Right lobe of liver (tissue), 6 donors: ENCODE measurements around the gene IL9R. TPM values are rescaled to one million over a fixed set of nuclear protein-coding genes. Genes with fewer than 3 reads are reported as not detected.

Source experiments
- ATAC-seq, 4 donors: fragments of 200-7000 bp; cut with Tn5 transposase; one replicate each; pipeline ENCODE4 v1.9.1; 2020; ENCODE audit warnings: mild to moderate bottlenecking in 4 of 4, moderate library complexity in 4 of 4
- DNase-seq, 3 donors: peaks; one replicate each; pipeline ENCODE4 v3.0.0-alpha.2; 2020
- H3K27ac ChIP-seq, 3 donors: fragments of 200-600 bp; one replicate each; pipeline ENCODE4 v1.8.0; 2022
- H3K27me3 ChIP-seq, 2 donors: fragments of 200-600 bp; one replicate each; pipeline ENCODE4 v1.8.0; 2022
- H3K36me3 ChIP-seq, 4 donors: fragments of 200-600 bp; sonication (generic) in 1 of 4; one replicate each; pipeline versions ENCODE4 v1.5.1 to v1.8.0; 2017 to 2022; ENCODE audit warnings: control low read depth in 1 of 4
- H3K4me1 ChIP-seq, 4 donors: fragments of 200-600 bp; sonication (generic) in 1 of 4; one replicate each; pipeline versions ENCODE4 v1.5.1 to v1.8.0; 2017 to 2022; ENCODE audit warnings: control low read depth in 1 of 4
- H3K4me3 ChIP-seq, 3 donors: fragments of 200-600 bp; one replicate each; pipeline ENCODE4 v1.8.0; 2022
- H3K9me3 ChIP-seq, 4 donors: fragments of 200-600 bp; sonication (generic) in 1 of 4; one replicate each; pipeline versions ENCODE4 v1.5.1 to v1.8.0; 2017 to 2022; ENCODE audit warnings: control low read depth in 1 of 4
- POLR2A ChIP-seq: fragments of 450-650 bp; IDR thresholded peaks from one replicate; pipeline ENCODE4 v1.6.1; 2017; ENCODE audit warnings: antibody characterized with exemption, mild to moderate bottlenecking
- WGBS: methylation state at CpG from one replicate; pipeline ENCODE4 v1.1.6; 2018; ENCODE audit warnings: low coverage, low lambda C conversion rate; ENCODE audit not compliant: insufficient coverage; ENCODE audit errors: missing lambda C conversion rate; 5-methylcytosine and 5-hydroxymethylcytosine counted together
- intact Hi-C, 2 donors: fragments of 100-400 bp; cut with DNase I; formaldehyde crosslinking; loops; one replicate each; pipeline versions ENCODE4 v1.11.2 to v1.14.1; 2022
- total RNA-seq, 6 experiments: library from RNA; depleted of rRNA in 2 of 6; stranded (reverse); fragments of >200 nt in 2 of 6; fragmentation: NEBNext Ultra II Directional in 3 of 6; extraction: Animal tissue kit (Norgen Biotek cat#: 25700) in 3 of 6; gene quantifications; one replicate each; pipeline versions ENCODE4 v1.1.0 to v1.2.4, GENCODE V29; 2016 to 2023
- TF ChIP-seq, protein P1 (sequence below), 4 donors: fragments of 200-600 bp in 3 of 4; fragments of 450-650 bp in 1 of 4; IDR thresholded peaks; one replicate each; pipeline versions ENCODE4 v1.5.1 to v1.8.0; 2016 to 2022; ENCODE audit warnings: antibody characterized with exemption in 4 of 4, mild to moderate bottlenecking in 2 of 4
- donor health status: DM: no; HTN: yes; CAD: no.
- donor health status: DM: no; HTN: no; CAD: no.
- donor health status: DM: no; HTN: no; CAD: no.
- donor health status: DM: no; HTN: yes; CAD: no.
- donor health status: DM: no; HTN: yes; CAD: no.

Gene IL9R
- total RNA-seq, 6 experiments from 2014 or later, result 0.18 to 0.37 (median 0.18) TPM; not detected in 3

- no peaks in the 10 kb centered on the region for H3K27me3 ChIP-seq
- WGBS, result 55% methylated on average over 1 of the region's 1 CpG
- no peak for ATAC-seq
- no peaks in the 10 kb centered on the region for H3K4me1 ChIP-seq
- H3K36me3 ChIP-seq, result no peaks in the 10 kb centered on the region
- no peak overlapping the region for H3K4me3 ChIP-seq
- intact Hi-C loops, result no loop called here
- no peak for TF ChIP-seq POLR2A
- TF ChIP-seq, protein P1, sequence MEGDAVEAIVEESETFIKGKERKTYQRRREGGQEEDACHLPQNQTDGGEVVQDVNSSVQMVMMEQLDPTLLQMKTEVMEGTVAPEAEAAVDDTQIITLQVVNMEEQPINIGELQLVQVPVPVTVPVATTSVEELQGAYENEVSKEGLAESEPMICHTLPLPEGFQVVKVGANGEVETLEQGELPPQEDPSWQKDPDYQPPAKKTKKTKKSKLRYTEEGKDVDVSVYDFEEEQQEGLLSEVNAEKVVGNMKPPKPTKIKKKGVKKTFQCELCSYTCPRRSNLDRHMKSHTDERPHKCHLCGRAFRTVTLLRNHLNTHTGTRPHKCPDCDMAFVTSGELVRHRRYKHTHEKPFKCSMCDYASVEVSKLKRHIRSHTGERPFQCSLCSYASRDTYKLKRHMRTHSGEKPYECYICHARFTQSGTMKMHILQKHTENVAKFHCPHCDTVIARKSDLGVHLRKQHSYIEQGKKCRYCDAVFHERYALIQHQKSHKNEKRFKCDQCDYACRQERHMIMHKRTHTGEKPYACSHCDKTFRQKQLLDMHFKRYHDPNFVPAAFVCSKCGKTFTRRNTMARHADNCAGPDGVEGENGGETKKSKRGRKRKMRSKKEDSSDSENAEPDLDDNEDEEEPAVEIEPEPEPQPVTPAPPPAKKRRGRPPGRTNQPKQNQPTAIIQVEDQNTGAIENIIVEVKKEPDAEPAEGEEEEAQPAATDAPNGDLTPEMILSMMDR (IDR thresholded peaks at IDR 0.05), result no peak
- H3K27ac ChIP-seq, result no peak overlapping the region
- no peaks in the 10 kb centered on the region for H3K9me3 ChIP-seq
- DNase-seq, result no peak
Observed at GRCh38 chrX:155962906-155963305, 34.6 kb upstream of the IL9R start.

DNA sequence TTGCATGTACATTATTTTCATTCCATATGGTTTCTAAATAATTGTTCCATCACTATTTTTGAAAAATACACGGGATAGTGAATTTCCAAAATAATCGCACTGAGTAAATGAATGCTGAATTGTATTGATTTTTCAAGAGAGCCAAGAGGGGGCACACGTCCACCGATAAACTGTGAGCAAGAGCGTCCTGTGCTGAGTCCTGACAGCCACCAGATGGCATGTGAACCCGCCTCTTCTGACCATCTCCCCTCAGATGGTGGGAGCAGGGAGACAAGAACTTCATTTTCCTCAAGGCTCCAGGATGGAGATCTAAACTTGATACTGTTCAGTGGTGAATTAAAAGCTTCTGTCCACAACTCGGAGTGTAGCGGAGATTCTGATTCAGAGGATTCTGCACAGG, 30.6 kb upstream of the IL9R start:
- Histone ChIP-seq H3K36me3 (no peaks in the 10 kb centered on the region), H3K4me1 (no peaks in the 10 kb centered on the region), H3K27me3 (no peaks in the 10 kb centered on the region), H3K4me3 (no peak overlapping the region), H3K9me3 (no peaks in the 10 kb centered on the region), H3K27ac (no peak overlapping the region)
- DNase-seq (no peak), ATAC-seq (peak; percentile 46 to 79 (median 73))
- intact Hi-C loops, result no loop called here
- TF ChIP-seq, protein P1 (IDR thresholded peaks at IDR 0.05), result peak; percentile 27 to 33 (median 31)
- TF ChIP-seq POLR2A, result no peak
- 35% methylated on average over 6 of the region's 8 CpGs for WGBS

GRCh38 chrX:155967653-155968325, 29.7 kb upstream of the IL9R start:
- Histone ChIP-seq H3K4me1 (no peaks in the 10 kb centered on the region), H3K36me3 (no peaks in the 10 kb centered on the region), H3K9me3 (no peaks in the 10 kb centered on the region), H3K27me3 (no peaks in the 10 kb centered on the region), H3K27ac (no peak overlapping the region), H3K4me3 (no peak overlapping the region)
- no peak for TF ChIP-seq POLR2A
- TF ChIP-seq, protein P1 (IDR thresholded peaks at IDR 0.05), result no peak
- DNase-seq (no peak), ATAC-seq (peak in 3 of 4 donors; percentile 45 to 59 (median 53))
- 43% methylated on average over 3 of the region's 3 CpGs for WGBS
- intact Hi-C loops, result no loop called here

DNA sequence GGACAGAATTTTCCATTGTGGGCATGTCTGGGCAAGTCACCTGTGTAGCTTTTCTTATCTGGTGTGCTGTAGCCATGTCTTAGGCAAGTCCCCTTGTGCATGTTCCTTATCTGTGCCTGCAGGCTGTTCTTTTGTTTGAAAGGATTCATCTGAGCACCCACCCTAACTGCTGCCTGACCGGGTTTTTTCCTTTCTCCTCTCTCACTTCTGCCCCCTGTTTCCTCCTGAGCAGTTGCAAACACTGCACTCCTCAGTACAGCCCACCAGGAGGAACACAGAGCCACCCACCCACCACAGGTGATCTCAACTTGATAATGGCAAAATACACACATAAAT, 29.2 kb upstream of the IL9R start:
- Histone ChIP-seq H3K4me3 (no peak overlapping the region), H3K4me1 (no peaks in the 10 kb centered on the region), H3K27ac (no peak overlapping the region), H3K36me3 (no peaks in the 10 kb centered on the region), H3K27me3 (no peaks in the 10 kb centered on the region), H3K9me3 (no peaks in the 10 kb centered on the region)
- DNase-seq, result no peak
- no peak for TF ChIP-seq POLR2A
- TF ChIP-seq, protein P1 (IDR thresholded peaks at IDR 0.05), result no peak
- WGBS, result 36% methylated on average over 1 of the region's 1 CpG
- intact Hi-C loops, result no loop called here
- ATAC-seq, result no peak
